ENCODE measurements around the gene FAM98C.

DNA sequence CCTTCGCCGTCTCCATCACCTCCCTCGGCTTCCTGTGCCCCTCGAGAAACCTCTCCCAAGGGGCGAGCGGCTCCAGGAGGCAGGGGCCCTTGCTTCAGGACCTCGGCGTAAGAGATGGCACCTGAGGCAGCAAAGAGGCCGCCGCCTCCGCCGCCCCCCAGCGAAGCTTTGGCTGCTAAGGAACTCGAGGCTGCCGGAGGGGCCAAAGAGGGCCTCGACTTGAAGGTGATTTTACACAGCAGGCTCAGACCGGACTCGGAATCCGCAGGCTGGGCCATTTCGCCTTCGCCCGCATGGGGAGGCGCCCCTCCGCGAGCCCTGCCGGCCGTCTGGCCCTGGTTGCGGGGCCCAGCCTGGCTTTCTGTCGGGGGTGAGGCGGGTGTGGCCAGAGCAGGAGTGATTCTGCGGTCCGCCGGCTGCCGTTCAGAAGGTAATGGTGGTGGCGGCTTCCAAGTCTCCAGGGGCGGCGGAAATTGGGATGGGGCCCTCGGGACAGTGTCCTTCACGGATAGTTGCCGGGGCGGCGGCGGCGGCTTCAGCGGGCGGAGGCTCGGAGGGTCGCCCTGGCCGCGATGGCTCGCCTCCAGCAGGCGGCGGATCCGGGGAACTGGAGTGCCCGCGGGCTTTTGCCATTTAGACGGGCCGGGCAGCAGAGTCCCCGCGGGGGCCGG is 16.5 kb upstream of the FAM98C start:
- TF ChIP-seq CTCF (optimal IDR thresholded peaks at IDR 0.05 in 1 of 3, IDR thresholded peaks at IDR 0.05 in 1 of 3, conservative IDR thresholded peaks at IDR 0.05 in 1 of 3; ENCODE audit: extremely low read depth in 1 of 3, insufficient read depth in 2 of 3, low read length in 3 of 3), result no peak
- no peak for TF ChIP-seq EZH2 (IDR thresholded peaks at IDR 0.05; ENCODE audit: low read length)

Measured in keratinocyte (primary cell).